PFSK-1 (cell line): ENCODE results near the gene HAND1.

Source experiments
- POLR2AphosphoS5 ChIP-seq: IDR thresholded peaks from 2 replicates; pipeline ENCODE4 v1.6.1; 2012; ENCODE audit warnings: low read depth, mild to moderate bottlenecking, control low read depth, low read length, moderate library complexity
- TAF1 ChIP-seq: IDR thresholded peaks from 2 replicates; pipeline ENCODE4 v1.6.1; 2012; ENCODE audit warnings: low read length, control low read depth, borderline replicate concordance; ENCODE audit not compliant: insufficient read depth
- TF ChIP-seq, protein P1 (sequence below), 2 experiments: IDR thresholded peaks; 2 replicates each; pipeline versions ENCODE4 v1.6.1 to v1.8.0; 2011 to 2012; ENCODE audit warnings: low read depth in 2 of 2, low read length in 2 of 2, control low read depth in 1 of 2, inconsistent platforms in 1 of 2, mild to moderate bottlenecking in 1 of 2, moderate library complexity in 1 of 2; ENCODE audit not compliant: insufficient read depth in 1 of 2

DNA sequence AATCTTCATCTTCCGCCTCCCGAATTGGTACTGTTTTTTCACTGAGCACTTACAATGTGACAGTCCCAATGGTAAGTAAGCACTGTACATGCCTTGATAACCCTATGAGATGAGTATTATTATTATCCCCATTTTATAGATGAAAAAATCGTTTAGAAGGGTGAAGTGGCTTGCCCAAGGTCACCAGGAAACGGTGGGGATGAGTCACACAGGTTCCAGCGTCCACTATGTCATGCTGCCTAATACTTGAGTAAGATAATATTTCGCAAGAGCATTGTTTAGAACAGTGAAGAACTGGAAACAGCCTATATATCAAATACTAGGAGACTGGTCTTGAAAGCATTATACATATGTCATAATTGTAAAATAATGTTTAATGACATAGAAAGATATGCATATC is 12.9 kb downstream of the HAND1 start:
- TF ChIP-seq POLR2AphosphoS5 (no peak), TAF1 (no peak)
- TF ChIP-seq, protein P1, sequence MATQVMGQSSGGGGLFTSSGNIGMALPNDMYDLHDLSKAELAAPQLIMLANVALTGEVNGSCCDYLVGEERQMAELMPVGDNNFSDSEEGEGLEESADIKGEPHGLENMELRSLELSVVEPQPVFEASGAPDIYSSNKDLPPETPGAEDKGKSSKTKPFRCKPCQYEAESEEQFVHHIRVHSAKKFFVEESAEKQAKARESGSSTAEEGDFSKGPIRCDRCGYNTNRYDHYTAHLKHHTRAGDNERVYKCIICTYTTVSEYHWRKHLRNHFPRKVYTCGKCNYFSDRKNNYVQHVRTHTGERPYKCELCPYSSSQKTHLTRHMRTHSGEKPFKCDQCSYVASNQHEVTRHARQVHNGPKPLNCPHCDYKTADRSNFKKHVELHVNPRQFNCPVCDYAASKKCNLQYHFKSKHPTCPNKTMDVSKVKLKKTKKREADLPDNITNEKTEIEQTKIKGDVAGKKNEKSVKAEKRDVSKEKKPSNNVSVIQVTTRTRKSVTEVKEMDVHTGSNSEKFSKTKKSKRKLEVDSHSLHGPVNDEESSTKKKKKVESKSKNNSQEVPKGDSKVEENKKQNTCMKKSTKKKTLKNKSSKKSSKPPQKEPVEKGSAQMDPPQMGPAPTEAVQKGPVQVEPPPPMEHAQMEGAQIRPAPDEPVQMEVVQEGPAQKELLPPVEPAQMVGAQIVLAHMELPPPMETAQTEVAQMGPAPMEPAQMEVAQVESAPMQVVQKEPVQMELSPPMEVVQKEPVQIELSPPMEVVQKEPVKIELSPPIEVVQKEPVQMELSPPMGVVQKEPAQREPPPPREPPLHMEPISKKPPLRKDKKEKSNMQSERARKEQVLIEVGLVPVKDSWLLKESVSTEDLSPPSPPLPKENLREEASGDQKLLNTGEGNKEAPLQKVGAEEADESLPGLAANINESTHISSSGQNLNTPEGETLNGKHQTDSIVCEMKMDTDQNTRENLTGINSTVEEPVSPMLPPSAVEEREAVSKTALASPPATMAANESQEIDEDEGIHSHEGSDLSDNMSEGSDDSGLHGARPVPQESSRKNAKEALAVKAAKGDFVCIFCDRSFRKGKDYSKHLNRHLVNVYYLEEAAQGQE (IDR thresholded peaks at IDR 0.05; ENCODE audit: insufficient read depth in 1 of 2, low read depth in 2 of 2, low read length in 2 of 2): no peak
